ENCODE data around the gene KLF2.
A peak's percentile ranks its signal among the peaks of the same experiment; 100 is the strongest.

The KLF2 gene

GRCh38 chr19:16306728-16307402 is 17.8 kb upstream of the KLF2 start:
- DNase-seq (ENCODE audit: low read depth in 2 of 2): no peak

- DNase-seq (ENCODE audit: low read depth in 2 of 2): no peak
Observed at GRCh38 chr19:16308081-16308480, 16.5 kb upstream of the KLF2 start.

GRCh38 chr19:16309643-16310042 is 15.0 kb upstream of the KLF2 start:
- DNase-seq (ENCODE audit: low read depth in 2 of 2): no peak

- no peak for DNase-seq (ENCODE audit: low read depth in 2 of 2)
Observed at GRCh38 chr19:16315825-16316505, 8.7 kb upstream of the KLF2 start.

GRCh38 chr19:16316506-16316882 is 8.1 kb upstream of the KLF2 start:
- DNase-seq (ENCODE audit: low read depth in 2 of 2): no peak

GRCh38 chr19:16319481-16319880 is 5.1 kb upstream of the KLF2 start:
- DNase-seq (ENCODE audit: low read depth in 2 of 2): no peak

- no peak for DNase-seq (ENCODE audit: low read depth in 2 of 2)
Observed at GRCh38 chr19:16320987-16321386, 3.6 kb upstream of the KLF2 start.

- no peak for DNase-seq (ENCODE audit: low read depth in 2 of 2)
Observed at GRCh38 chr19:16325161-16325527, 518 bp downstream of the KLF2 start.

GRCh38 chr19:16325641-16326400 is 1.2 kb downstream of the KLF2 start:
- no peak for DNase-seq (ENCODE audit: low read depth in 2 of 2)

GRCh38 chr19:16326401-16327168 is 2.0 kb downstream of the KLF2 start:
- no peak for DNase-seq (ENCODE audit: low read depth in 2 of 2)

- DNase-seq (ENCODE audit: low read depth in 2 of 2): no peak
Observed at GRCh38 chr19:16327169-16327475, 2.5 kb downstream of the KLF2 start.

- no peak for DNase-seq (ENCODE audit: low read depth in 2 of 2)
Observed at GRCh38 chr19:16327501-16327900, 2.9 kb downstream of the KLF2 start.

- DNase-seq (ENCODE audit: low read depth in 2 of 2): no peak
Observed at GRCh38 chr19:16327911-16328823, 3.5 kb downstream of the KLF2 start.

GRCh38 chr19:16328824-16329482 is 4.3 kb downstream of the KLF2 start:
- no peak for DNase-seq (ENCODE audit: low read depth in 2 of 2)

- DNase-seq (ENCODE audit: low read depth in 2 of 2): peak; percentile 86 to 92
Observed at GRCh38 chr19:16330368-16330801, 5.8 kb downstream of the KLF2 start.

- no peak for DNase-seq (ENCODE audit: low read depth in 2 of 2)
Observed at GRCh38 chr19:16330806-16331690, 6.4 kb downstream of the KLF2 start.

- DNase-seq (ENCODE audit: low read depth in 2 of 2): no peak
Observed at GRCh38 chr19:16333001-16333586, 8.5 kb downstream of the KLF2 start.

- DNase-seq (ENCODE audit: low read depth in 2 of 2): no peak
Observed at GRCh38 chr19:16334411-16334810, 9.8 kb downstream of the KLF2 start.

- DNase-seq (ENCODE audit: low read depth in 2 of 2): no peak
Observed at GRCh38 chr19:16335226-16335625, 10.6 kb downstream of the KLF2 start.
